SK-MEL-5 (cell line): ENCODE data around the gene PPFIBP2. TPM values are rescaled to one million over a fixed set of nuclear protein-coding genes. Genes with fewer than 3 reads are reported as not detected.

ENCODE experiments used
- DNase-seq: peaks from one replicate; pipeline ENCODE4 v3.0.0-alpha.2; 2016; ENCODE audit warnings: low read depth, low spot score
- in situ Hi-C: cut with HindIII; loops from 2 replicates; pipeline ENCODE4 v1.10.0; 2016; ENCODE audit warnings: low sequenced_read_pairs, high pct_unique_total_duplicates, low pct_unique_long_range_greater_than_20kb
- total RNA-seq: library from RNA; depleted of rRNA; stranded (reverse); fragments of >200 nt; shearing (Covaris generic); gene quantifications from 2 replicates; pipeline ENCODE4 v1.2.3, GENCODE V29; 2014

The PPFIBP2 gene
- total RNA-seq, 1 experiment from 2014 or later: 23.6 TPM

DNA sequence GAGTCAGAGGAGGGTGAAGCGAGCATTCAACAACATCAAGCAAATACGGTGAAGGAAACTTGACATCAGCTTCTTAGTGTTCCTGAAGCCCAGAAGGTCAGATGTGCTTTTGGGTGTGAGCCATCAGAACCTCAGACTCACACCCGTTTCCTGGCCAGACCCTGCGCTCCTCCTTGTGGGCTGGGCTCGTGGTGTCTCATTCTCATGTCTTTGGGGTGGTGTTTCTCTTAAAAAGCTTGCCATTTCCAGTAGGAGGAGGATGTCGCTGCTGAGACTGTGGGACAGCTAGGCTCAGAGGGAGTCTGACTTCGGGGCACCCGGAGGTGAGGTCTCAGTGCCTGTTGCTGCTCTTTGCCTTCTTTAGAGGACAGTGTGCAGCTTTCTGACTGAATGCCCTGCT is 24.2 kb downstream of the PPFIBP2 start:
- in situ Hi-C loops: no loop called here
- no peak for DNase-seq

DNA sequence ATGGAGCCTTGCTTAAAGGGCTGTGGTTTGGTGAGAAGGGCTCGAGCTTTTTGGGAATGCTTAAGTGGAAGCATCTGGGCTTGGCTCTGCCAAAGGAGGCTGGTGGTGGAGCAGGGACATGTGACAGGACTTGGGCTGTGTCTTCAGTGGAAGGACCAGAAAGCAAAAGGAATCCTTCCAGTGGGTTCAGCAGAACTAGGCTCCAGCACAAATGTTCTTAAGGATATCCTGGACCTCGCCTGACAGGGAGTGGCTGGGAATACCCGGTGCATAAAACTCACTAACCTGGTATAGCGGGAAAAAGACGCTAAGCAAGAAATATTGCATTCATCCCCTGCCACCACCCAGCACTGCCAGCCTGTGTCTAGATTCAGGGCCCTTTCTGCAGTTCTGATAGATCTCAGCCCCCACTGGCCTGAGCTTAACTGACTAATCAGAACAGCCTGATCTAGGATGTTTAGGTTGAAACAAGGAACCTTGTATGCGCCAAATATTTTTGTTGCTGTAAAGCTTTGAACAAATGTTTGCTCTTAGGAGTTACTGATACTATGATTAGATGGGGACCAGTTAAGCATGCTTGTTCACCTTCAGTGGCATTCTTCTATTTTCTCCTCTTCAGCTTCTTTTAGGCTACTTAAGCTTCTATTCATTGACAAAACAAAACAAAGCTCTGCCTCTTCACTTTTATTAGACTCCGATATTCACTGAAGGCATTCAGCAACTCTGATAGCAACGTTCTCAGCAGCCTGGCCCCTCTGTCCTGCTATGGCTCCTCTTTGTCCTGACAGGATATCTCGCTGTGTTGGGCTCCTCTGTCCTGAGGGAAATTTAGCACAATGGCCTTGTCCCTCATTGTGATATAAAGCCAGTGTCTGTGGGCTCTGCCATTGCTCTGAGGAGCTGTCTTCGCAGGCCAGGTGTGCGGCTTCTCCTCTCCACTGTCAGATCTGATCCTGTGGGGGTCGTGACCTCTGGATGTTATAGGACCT is 25.0 kb downstream of the PPFIBP2 start:
- DNase-seq: no peak
- in situ Hi-C loops: no loop called here

DNA sequence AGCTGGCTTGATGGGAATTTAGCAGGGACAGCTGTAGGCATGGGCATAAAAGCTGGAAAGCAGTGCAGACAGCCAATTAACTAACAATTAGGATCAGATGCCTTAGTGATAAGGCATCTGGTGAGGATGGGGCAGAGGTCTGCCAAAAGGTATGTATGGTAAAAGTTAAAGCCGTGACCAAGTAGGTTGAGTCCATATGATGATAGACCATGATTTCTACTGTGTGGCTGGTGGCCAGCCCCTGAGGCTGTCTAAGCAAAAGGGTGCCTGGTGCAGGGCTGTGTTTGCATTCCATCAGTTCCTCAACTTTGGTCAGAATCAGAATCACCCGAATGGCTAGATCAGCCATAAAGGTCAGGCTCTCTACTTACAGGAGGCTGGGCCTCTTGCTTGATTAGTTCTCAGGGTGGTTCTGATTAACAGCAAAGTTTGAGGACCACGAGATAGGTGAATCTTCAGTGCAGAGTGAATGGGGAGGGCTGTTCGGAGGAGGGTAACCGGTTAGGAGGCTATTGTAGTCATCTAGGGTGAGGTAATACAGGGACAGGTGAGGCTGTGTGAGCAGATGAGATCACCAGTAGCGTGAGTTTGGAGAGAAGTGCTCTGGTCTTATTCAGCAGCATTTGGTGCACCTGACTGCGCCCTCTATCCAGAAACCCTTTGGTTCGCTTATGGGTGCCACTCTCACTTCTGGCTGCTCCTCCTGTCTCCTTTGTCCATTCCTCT is 27.2 kb downstream of the PPFIBP2 start:
- in situ Hi-C loops: no loop called here
- no peak for DNase-seq

DNA sequence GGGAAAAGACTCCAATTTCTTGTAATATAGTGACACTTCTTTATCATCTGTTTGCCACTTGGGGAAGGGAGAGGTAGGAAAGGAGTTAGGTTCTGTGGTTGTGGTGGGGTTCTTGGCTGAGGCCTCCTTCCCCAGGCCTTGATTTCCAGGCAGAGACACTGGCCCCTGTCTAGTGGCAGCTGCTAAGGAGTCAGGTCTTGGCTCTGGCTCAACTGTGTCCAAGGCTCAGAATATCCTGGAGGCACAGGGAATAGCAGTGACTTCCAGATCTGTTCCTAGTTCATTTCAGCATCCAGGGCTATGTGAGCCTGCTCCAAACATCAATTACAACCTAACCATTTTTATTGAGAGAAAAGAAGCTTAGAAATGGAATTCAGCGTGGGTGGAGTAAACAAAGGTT is 29.5 kb downstream of the PPFIBP2 start:
- no peak for DNase-seq
- in situ Hi-C loops: no loop called here

DNA sequence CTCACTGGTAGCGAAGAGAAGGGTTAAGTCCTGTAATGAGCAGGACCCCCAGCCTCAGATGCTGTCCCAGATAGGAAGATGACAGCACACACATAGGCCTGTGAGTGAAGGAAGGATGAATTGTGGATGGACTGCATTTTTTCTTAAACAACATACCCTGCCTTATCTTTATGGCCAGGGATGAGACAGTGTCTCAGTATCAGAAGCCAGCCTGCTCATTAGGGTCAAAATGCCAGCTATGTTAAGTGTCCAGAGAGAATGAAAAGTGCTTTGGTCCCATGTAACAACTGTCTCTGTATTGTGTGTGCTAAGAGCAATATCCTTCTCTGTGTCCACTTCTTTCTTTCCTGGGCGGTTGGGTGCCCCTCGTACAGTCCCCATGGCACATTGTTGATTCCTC is 30.2 kb downstream of the PPFIBP2 start:
- in situ Hi-C loops: no loop called here
- DNase-seq: no peak

DNA sequence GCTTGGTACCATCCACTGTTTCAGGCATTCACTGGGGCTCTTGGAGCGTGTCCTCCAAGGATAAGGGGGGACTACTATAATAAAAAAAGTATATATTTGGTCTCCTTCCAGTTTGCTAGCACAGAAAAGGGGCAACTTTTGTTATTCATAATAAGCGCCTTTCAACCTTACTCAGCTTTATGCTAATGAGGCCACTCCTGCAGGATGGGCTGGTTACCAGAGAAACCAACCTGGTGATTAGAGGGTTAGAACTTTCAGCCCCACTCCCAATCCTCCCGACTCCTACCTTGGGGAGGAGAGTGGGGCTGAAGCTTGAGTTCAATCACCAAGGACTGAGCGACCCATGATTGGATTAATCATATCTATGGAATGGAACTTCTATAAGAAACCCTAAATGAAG is 31.8 kb downstream of the PPFIBP2 start:
- in situ Hi-C loops: no loop called here
- DNase-seq: no peak

DNA sequence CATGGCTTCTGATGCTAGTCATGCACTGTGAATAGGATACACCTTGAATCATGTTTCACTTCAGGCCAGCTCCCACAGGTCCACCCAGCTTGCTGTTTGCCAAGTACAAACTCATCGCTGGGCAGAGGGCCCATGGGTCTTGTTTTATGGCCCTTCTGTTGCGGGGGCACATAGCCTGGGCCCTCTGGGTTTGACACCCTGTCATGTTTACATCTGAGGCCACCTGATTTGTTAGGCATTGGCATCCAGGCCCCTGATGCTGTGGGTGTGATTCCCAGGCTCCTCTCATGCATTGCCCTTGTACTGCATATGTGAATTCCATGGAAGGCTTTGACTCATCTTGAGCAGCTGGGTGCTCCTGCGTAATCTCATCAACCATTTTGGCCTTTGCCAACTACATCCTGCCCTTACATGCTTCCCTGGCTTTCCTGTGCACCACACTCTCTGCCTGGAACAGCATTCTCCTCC is 32.6 kb downstream of the PPFIBP2 start:
- in situ Hi-C loops: no loop called here
- no peak for DNase-seq

DNA sequence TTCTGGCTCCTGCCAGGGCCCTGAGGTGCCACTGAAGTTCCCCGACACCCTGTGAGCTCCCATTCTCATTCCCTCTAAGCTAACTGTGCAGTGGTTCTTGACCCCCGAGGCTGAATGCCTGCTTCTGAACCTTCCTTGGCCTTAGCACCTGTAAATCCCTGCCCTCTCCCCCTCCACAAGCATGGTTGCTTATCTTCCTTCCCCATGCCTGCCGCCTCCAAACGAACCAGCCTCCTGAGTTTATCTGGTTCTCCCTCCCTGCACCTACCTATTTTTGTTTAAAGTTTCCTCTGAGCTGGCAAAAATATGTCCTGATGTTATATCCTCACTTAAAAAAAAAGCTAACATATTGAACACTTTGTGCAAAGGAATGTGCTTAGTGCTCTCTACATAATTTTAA is 33.9 kb downstream of the PPFIBP2 start:
- in situ Hi-C loops: no loop called here

DNA sequence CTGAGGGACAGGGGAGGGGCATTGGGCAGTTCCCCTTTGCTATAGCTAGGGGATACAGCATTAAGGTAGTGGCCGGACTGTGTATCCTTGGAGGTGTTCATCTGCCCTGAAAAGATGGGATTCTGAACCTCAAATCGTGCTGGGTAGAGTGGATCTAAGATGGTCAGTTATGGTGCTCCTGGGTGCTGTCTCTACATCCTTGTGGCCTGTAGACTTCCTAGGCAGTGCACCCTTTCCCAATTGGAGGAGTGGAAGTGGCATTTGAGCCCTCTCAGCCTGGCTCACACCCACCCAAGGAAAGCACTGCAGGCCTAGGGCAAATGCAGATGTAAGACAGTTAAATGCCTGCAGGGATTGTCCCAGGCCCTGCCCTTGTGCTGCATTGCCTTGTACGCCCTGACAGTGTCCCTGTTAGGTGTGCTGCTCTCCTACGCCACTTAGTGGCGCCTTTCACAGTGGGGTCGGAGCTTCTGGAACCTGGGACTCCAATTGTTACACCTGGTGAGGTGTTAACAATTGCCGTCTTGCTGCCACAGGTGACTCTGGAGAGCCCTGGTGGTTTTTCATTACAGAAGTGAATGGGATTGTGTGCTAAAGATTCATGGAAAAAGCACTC is 35.0 kb downstream of the PPFIBP2 start:
- in situ Hi-C loops: no loop called here
- peak; percentile 57 for DNase-seq

More for the DNA sequence above, 33.9 kb downstream of the PPFIBP2 start:
- no peak for DNase-seq

DNA sequence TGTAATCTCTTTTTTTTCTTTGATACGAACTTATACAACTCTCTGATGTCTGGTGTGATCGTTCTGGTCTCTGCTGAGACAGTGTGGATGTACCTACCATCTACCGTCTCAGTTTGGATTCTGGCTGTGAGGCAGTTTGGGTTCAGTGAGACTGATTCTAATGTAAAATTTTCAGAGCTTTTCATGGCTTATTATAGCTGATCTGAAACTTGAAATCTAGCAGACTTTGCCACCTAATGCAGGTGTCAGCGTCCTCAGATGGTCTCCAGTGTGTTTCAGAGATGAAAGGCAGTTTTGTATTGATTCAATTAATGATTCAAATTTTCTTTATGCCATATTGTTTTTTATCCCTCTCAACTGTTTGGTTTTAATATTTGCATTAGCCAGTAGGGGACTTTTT is 35.9 kb downstream of the PPFIBP2 start:
- DNase-seq: no peak
- in situ Hi-C loops: no loop called here

DNA sequence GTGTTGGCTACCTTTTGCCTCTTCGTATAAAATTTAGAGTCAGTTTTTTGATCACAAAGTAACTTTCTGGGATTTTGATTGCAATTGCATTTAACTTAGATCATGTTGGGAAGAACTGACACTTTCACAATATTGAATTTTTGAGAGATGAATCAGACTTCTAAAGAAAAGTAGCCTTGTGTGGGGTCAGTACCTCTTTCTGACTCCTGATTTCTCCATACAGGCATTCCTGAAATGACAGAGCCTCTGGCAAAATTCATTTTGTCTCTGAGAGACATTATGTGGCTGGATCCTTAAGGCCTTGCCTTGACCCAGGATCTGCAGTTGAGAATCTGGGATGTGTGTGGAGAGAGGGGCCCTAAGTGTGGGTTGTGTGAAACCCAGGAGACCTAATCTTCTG is 37.8 kb downstream of the PPFIBP2 start:
- in situ Hi-C loops: no loop called here
- peak; percentile 69 for DNase-seq

DNA sequence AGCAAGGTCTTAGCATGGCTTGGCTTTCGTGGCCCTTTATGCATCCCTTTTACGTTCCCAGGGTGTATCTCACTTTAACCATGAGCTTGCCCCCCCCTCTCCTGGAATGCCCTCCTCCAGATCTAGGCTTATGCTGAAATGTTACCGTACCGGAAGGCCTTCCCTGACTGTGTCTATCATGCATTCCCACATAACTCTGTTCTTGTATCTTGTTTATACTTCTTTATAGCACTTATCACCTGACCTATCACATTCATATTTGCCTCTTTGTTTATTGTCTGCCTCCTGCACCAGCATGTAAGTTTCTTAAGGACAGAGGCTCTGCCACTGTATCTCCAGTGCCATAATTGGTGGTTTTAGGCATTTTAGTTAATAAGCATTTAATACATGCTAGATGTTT is 38.9 kb downstream of the PPFIBP2 start:
- in situ Hi-C loops: no loop called here
- DNase-seq: peak; percentile 88

DNA sequence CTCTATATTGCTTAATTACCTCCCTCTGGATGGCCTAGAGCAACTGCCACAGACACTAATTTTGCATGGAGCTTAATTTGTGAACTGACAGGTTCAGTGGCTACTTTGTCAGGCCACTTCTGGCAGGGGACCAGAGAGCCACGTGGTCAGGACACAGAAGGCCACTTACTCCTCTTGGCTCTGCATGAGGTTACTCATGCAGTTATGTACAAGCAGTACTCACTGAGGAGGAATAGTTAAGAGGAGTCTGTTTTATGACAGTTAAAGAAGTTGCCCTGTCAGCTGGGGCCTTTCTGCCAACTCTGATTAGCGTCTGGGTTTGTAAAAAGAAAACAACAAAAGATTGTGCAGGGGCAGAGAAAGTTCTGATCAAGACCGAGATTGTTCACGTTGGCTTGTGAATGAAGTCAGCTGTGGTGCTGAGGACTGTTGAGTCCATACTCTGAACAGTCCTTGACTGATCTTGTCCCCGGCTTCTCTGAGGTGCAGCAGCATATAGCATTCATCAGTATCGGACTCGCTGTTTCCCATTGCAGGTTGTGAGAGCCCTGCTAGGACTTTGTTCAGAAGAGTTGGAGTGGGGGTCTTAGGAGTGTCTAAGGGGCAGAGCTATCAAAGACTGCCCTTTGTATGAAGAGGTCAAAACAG is 41.4 kb downstream of the PPFIBP2 start:
- in situ Hi-C loops: no loop called here
- DNase-seq: peak; percentile 34

DNA sequence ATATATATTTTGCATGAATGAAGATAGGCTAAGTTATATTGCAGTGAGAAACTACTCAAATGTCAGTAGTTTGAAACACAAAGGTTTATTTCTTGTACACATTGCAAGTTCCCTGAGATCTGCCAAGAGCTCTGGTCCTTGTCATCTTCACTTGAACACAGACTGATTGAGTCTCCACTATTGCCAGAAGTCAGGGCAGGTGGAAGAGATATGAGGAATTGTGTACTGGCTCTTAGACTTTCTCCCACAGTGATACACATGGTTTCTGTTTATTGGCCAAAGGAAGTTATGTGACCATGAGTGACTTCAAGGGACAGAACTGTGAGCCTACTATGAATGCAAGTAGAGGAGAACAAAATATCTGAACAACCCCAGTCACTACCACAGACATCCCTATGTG is 44.2 kb downstream of the PPFIBP2 start:
- no peak for DNase-seq
- in situ Hi-C loops: no loop called here

DNA sequence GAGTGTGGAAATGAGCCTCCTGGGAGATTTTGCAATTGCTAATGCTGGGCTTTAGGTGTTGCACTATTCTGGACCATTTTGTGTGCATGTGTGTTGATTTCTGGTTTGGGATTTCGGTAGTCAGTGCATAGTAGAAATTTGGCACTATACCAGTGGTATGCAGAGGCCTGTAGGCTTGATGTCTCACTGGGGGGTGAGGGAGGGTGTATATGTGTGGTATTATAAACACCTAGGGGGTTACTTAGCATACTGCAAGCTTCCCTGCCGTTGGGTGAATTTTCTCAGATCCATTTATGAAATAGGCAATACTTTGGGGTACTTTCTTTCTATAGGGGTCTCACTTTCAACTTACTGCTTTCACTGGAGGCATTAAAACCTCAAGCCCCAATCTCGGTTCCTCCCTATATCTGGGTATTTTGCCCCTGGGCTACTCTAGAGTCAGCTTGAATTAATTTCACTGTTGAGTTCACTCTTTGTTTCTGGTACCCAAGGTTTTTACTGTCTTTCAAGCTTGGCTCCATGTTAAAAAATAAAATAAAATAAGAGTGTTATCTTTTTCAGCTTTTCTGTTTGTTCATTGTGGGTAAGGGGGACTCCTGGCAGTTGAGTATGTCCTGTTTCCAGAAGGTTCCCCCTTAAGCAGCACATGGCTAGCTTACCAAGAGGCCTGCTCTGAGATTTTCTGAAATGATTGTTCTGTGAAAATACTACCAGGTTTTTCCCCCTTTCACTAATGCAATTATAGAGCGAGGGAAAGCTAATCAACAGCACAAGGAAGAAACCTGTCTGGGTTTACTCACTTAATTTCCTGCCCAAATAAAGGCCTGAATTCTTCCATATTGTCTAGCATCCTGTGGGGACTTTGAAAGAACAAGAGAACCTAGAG is 45.8 kb downstream of the PPFIBP2 start:
- DNase-seq: no peak
- in situ Hi-C loops: no loop called here

DNA sequence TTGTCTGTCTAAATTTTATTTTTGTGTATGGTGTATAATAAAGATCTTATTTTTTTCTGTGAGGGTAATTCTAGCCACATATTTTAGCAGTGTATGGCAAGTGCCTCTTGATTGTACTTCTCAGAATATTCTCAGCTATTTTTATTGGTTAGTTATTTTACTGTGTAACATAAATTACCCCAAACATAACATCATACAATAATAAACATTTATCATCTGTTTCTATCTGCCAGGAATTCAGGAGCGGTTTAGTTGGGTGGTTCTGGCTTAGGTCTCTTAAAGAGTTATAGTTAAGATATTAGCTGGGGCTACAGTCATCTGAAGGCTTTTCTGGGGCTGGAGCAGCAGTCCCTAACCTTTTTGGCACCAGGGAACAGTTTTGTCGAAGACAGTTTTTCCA is 47.8 kb downstream of the PPFIBP2 start:
- in situ Hi-C loops: no loop called here
- DNase-seq: no peak

DNA sequence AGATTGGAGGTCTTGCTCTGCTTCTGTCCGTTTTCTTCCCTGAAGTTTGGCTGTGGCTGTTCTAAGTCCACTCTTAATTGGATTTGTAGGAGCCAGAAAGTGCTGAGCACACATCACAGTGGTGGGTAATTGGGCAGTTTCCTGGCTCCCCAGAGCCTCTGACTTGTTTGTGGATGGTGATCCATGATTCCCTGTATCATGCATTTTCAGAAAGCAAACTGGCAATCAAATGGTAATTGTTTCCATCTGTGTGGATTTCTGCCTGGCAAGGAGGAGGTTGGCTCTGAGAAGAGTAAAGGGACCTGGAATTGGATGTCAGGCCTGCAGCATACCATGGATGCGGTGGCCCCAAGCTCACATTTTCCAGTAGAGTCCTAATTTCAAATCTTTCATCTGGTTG is 49.5 kb downstream of the PPFIBP2 start:
- in situ Hi-C loops: no loop called here
- no peak for DNase-seq
